H1 (cell line): ENCODE data around the gene GNB3. TPM values are rescaled to one million over a fixed set of nuclear protein-coding genes. Genes with fewer than 3 reads are reported as not detected.

Experiments
- CTCF ChIA-PET: fragments of 300-600 bp; sonication (Branson Sonifier 250); formaldehyde crosslinking; loops from one replicate; lab custom pipeline; 2021; ENCODE audit not compliant: partially characterized antibody; lab: Charles Lee
- POLR2A ChIA-PET: fragments of 300-600 bp; sonication (Branson Sonifier 250); formaldehyde crosslinking; loops from one replicate; lab custom pipeline; 2021; ENCODE audit warnings: inconsistent platforms; ENCODE audit not compliant: partially characterized antibody; lab: Charles Lee
- DNase-seq, 2 experiments: peaks; one replicate each; pipeline versions ENCODE4 v3.0.0 to v3.0.0-alpha.2; 2010 to 2022; ENCODE audit warnings: low spot score in 2 of 2, low read depth in 1 of 2, mixed read lengths in 1 of 2
- FAIRE-seq: peaks from 2 replicates; lab custom pipeline; 2011; peaks lifted over from hg19 to GRCh38; lab: Jason Lieb, UNC
- H2AFZ ChIP-seq: 2 replicates; pipeline ENCODE4 v1.8.1; 2012; ENCODE audit warnings: low read length, inconsistent platforms
- H2AK5ac ChIP-seq: 2 replicates; pipeline ENCODE4 v1.6.1; 2013; ENCODE audit warnings: low read depth, low read length
- H2BK120ac ChIP-seq: replicated peaks from 2 replicates; pipeline ENCODE3; 2013; ENCODE audit warnings: low read depth, low read length, inconsistent platforms
- H2BK12ac ChIP-seq: 2 replicates; pipeline ENCODE4 v1.6.1; 2013; ENCODE audit warnings: low read depth, low read length
- H2BK15ac ChIP-seq: 2 replicates; pipeline ENCODE4 v1.6.1; 2013; ENCODE audit warnings: low read length
- H2BK20ac ChIP-seq: 2 replicates; pipeline ENCODE4 v1.6.1; 2013; ENCODE audit warnings: low read length
- H2BK5ac ChIP-seq: 2 replicates; pipeline ENCODE4 v1.6.1; 2013; ENCODE audit warnings: low read depth, low read length
- H3K14ac ChIP-seq: 2 replicates; pipeline ENCODE4 v1.6.1; 2013; ENCODE audit warnings: inconsistent platforms; ENCODE audit not compliant: insufficient read length
- H3K18ac ChIP-seq: 2 replicates; pipeline ENCODE4 v1.6.1; 2013; ENCODE audit warnings: low read length; ENCODE audit errors: extremely low read depth
- H3K23ac ChIP-seq: 2 replicates; pipeline ENCODE4 v1.6.1; 2013; ENCODE audit warnings: inconsistent platforms; ENCODE audit not compliant: insufficient read length
- H3K23me2 ChIP-seq: 2 replicates; pipeline ENCODE4 v1.6.1; 2013; ENCODE audit warnings: low read depth, low read length
- H3K27ac ChIP-seq: 2 replicates; pipeline ENCODE4 v1.6.1; 2011; ENCODE audit warnings: low read depth, low read length, inconsistent platforms
- H3K27me3 ChIP-seq, 4 experiments: replicated peaks in 1 of 4; 1 replicate in 1 of 4; 2 replicates in 3 of 4; pipeline versions ENCODE4 v1.6.1 to v1.8.1; 2011 to 2013; ENCODE audit warnings: low read length in 3 of 4, mild to moderate bottlenecking in 3 of 4, inconsistent platforms in 2 of 4, mixed read lengths in 2 of 4, moderate library complexity in 1 of 4; ENCODE audit not compliant: control insufficient read depth in 3 of 4, insufficient read depth in 3 of 4; ENCODE audit errors: extremely low read depth in 1 of 4
- H3K36me3 ChIP-seq, 4 experiments: 2 replicates each; pipeline versions ENCODE4 v1.6.1 to v1.8.1; 2011 to 2013; ENCODE audit warnings: mild to moderate bottlenecking in 4 of 4, low read length in 3 of 4, moderate library complexity in 2 of 4, control low read depth in 1 of 4, inconsistent platforms in 1 of 4; ENCODE audit not compliant: insufficient read depth in 4 of 4, control insufficient read depth in 2 of 4
- H3K4ac ChIP-seq: replicated peaks from 2 replicates; pipeline ENCODE3; 2013; ENCODE audit warnings: low read length, low read depth, mixed read lengths, inconsistent platforms; ENCODE audit not compliant: insufficient read length
- H3K4me1 ChIP-seq, 4 experiments: replicated peaks in 1 of 4; 1 replicate in 1 of 4; 2 replicates in 3 of 4; pipeline versions ENCODE4 v1.6.1 to v1.8.1; 2011 to 2013; ENCODE audit warnings: low read length in 3 of 4, inconsistent platforms in 2 of 4, mixed read lengths in 1 of 4; ENCODE audit not compliant: insufficient read depth in 4 of 4, control insufficient read depth in 3 of 4
- H3K4me2 ChIP-seq, 2 experiments: 2 replicates each; pipeline versions ENCODE4 v1.6.1 to v1.8.1; 2011 to 2013; ENCODE audit warnings: low read depth in 2 of 2, low read length in 2 of 2, control low read depth in 1 of 2, inconsistent platforms in 1 of 2, mild to moderate bottlenecking in 1 of 2; ENCODE audit not compliant: insufficient read depth in 1 of 2
- H3K4me3 ChIP-seq, 4 experiments: fragments of 200-600, 300-600 bp in 1 of 4; sonication (generic), shearing (Covaris generic), sonication (Bioruptor Twin) in 1 of 4; 2 replicates each; pipeline versions ENCODE4 v1.5.1 to v1.8.1; 2011 to 2016; ENCODE audit warnings: low read length in 4 of 4, low read depth in 3 of 4, control low read depth in 2 of 4, inconsistent platforms in 2 of 4, mild to moderate bottlenecking in 2 of 4, mixed read lengths in 1 of 4, moderate library complexity in 1 of 4; ENCODE audit not compliant: insufficient read depth in 2 of 4; ENCODE audit errors: extremely low read depth in 1 of 4
- H3K56ac ChIP-seq: replicated peaks from 2 replicates; pipeline ENCODE3; 2013; ENCODE audit warnings: low read depth, mild to moderate bottlenecking, mixed read lengths, low read length, inconsistent platforms; ENCODE audit not compliant: insufficient read length
- H3K79me1 ChIP-seq: 2 replicates; pipeline ENCODE4 v1.6.1; 2013; ENCODE audit warnings: low read depth, low read length, control low read depth
- H3K79me2 ChIP-seq, 2 experiments: 2 replicates each; pipeline versions ENCODE4 v1.6.1 to v1.8.1; 2012 to 2013; ENCODE audit warnings: low read length in 2 of 2, mild to moderate bottlenecking in 2 of 2, inconsistent platforms in 1 of 2; ENCODE audit not compliant: insufficient read depth in 2 of 2, control insufficient read depth in 1 of 2
- H3K9ac ChIP-seq, 4 experiments: replicated peaks in 1 of 4; 1 replicate in 1 of 4; 2 replicates in 3 of 4; pipeline versions ENCODE4 v1.6.1 to v1.8.1; 2011 to 2013; ENCODE audit warnings: low read depth in 3 of 4, low read length in 3 of 4, control low read depth in 2 of 4, mild to moderate bottlenecking in 2 of 4, moderate library complexity in 2 of 4, inconsistent platforms in 1 of 4; ENCODE audit errors: extremely low read depth in 1 of 4
- H3K9me3 ChIP-seq, 2 experiments: 2 replicates each; pipeline versions ENCODE4 v1.6.1 to v1.8.1; 2012 to 2013; ENCODE audit warnings: mild to moderate bottlenecking in 2 of 2, moderate library complexity in 2 of 2, control low read depth in 1 of 2, inconsistent platforms in 1 of 2, low read depth in 1 of 2, low read length in 1 of 2, mixed read lengths in 1 of 2; ENCODE audit not compliant: insufficient read depth in 2 of 2
- H4K20me1 ChIP-seq, 2 experiments: replicated peaks in 1 of 2; 2 replicates each; pipeline versions ENCODE3 to v1.8.1; 2011 to 2013; ENCODE audit warnings: inconsistent platforms in 2 of 2, low read length in 2 of 2, mild to moderate bottlenecking in 1 of 2; ENCODE audit not compliant: insufficient read depth in 2 of 2, control insufficient read depth in 1 of 2
- H4K5ac ChIP-seq: 2 replicates; pipeline ENCODE4 v1.6.1; 2013; ENCODE audit warnings: low read length, low read depth, mixed read lengths, inconsistent platforms; ENCODE audit not compliant: insufficient read length
- H4K8ac ChIP-seq: 2 replicates; pipeline ENCODE4 v1.8.0; 2013; ENCODE audit warnings: mild to moderate bottlenecking, moderate library complexity, low read length, inconsistent platforms; ENCODE audit not compliant: insufficient read depth; ENCODE audit errors: extremely low read depth
- H4K91ac ChIP-seq: replicated peaks from 2 replicates; pipeline ENCODE3; 2013; ENCODE audit warnings: low read length, mixed read lengths, inconsistent platforms; ENCODE audit not compliant: insufficient read length
- BCL11A ChIP-seq, 2 experiments: IDR thresholded peaks; one replicate each; pipeline ENCODE4 v1.6.1; 2011; ENCODE audit warnings: low read depth in 2 of 2, low read length in 2 of 2, mild to moderate bottlenecking in 2 of 2
- CTBP2 ChIP-seq: IDR thresholded peaks from 2 replicates; pipeline ENCODE4 v1.7.0; 2011; ENCODE audit warnings: borderline replicate concordance, mild to moderate bottlenecking, moderate library complexity, mixed read lengths, low read length; ENCODE audit not compliant: insufficient read depth, insufficient read length
- GABPA ChIP-seq: IDR thresholded peaks from 2 replicates; pipeline ENCODE4 v1.6.1; 2011; ENCODE audit warnings: mild to moderate bottlenecking, low read length, moderate library complexity, borderline replicate concordance; ENCODE audit not compliant: insufficient read depth
- SAP30 ChIP-seq: fragments of 300-600 bp; sonication (generic); IDR thresholded peaks from 2 replicates; pipeline ENCODE4 v1.7.1; 2012; ENCODE audit warnings: low read length, moderate library complexity, mild to moderate bottlenecking, inconsistent platforms; ENCODE audit not compliant: insufficient read depth, insufficient replicate concordance
- TAF1 ChIP-seq: IDR thresholded peaks from 2 replicates; pipeline ENCODE4 v1.6.1; 2011; ENCODE audit warnings: mild to moderate bottlenecking, low read depth, low read length
- TEAD4 ChIP-seq: IDR thresholded peaks from 2 replicates; pipeline ENCODE4 v1.6.1; 2012; ENCODE audit warnings: low read depth, low read length, inconsistent platforms, mixed read lengths
- WGBS, 2 experiments: shearing (Covaris generic) in 1 of 2; methylation state at CpG; one replicate each; pipeline versions ENCODE4 v1.1.6 to v1.1.7; 2013 to 2015; ENCODE audit warnings: low lambda C conversion rate in 2 of 2, mixed read lengths in 2 of 2, inconsistent platforms in 1 of 2, low coverage in 1 of 2, missing lambda C conversion rate in 1 of 2; ENCODE audit not compliant: insufficient replicate concordance in 2 of 2, insufficient coverage in 1 of 2, insufficient read length in 1 of 2; ENCODE audit errors: extremely low coverage in 1 of 2, missing lambda C conversion rate in 1 of 2; 5-methylcytosine and 5-hydroxymethylcytosine counted together
- polyA plus RNA-seq, 7 experiments: library from polyadenylated mRNA; depleted of rRNA in 3 of 7; stranded (reverse) in 5 of 7; unstranded in 2 of 7; fragments of >200 nt in 5 of 7; fragments of 200-250 nt in 2 of 7; gene quantifications; 1 replicate in 5 of 7; 2 replicates in 1 of 7; 4 replicates in 1 of 7; pipeline versions ENCODE4 v1.2.1 to v1.2.3, GENCODE V29; 2011 to 2013; ENCODE audit warnings: missing spikeins in 2 of 7, mixed read lengths in 2 of 7
- total RNA-seq: library from RNA; stranded (reverse); fragmentation: NEBNext Ultra II Directional; extraction: Animal tissue kit (Norgen Biotek cat#: 25700); gene quantifications from 2 replicates; pipeline ENCODE4 v1.2.1, GENCODE V29; 2021
- TF ChIP-seq, protein P1 (sequence below), 3 experiments: IDR thresholded peaks; 1 replicate in 2 of 3; 2 replicates in 1 of 3; pipeline versions ENCODE4 v1.5.1 to v1.6.1; 2011; ENCODE audit warnings: low read length in 3 of 3, mild to moderate bottlenecking in 3 of 3, inconsistent platforms in 2 of 3, low read depth in 1 of 3, moderate library complexity in 1 of 3; ENCODE audit not compliant: insufficient read depth in 1 of 3; ENCODE audit errors: control extremely low read depth in 1 of 3

GNB3 gene
- total and polyA plus RNA-seq, 2 of the 8 experiments (the other 6 are each of a cell fraction or from before 2014, with no cell fraction given) = 9.9 TPM

DNA sequence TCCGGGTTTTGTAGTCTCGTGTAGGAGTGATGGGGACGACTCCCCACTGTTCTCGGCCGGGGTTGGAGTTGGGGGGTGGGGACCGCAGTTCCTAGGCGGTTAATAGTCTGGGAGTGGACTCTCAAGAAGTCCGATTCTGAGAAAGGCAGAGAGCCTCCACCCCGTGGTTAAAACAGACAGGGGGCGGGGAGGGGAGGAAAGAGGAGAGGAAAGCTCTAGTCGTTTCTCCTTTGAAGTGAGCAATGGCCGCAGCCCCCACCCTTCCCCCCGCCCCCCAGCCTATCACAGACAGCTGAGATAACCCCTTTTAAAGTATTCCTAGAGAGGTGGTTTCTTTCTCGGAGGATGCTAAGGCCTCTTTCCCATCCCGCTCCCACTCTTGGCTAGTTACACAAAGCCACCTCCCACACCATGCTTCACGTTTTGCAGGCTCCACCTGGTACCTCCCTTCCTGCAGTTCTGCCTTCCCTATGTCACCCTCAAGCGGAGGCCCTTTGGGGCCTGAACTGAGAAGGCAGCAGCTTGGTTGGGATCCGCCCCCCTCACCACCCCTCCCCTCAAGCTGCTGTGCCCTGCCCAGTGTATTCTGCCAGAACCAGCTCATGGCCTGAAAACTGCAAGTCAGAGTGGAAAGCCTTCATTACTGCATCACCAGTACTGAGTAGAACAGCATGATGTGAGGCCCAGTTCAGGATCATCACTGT, 12.1 kb downstream of the GNB3 start:
- peaks cover 0 to 29% of the 10 kb centered on the region in 2 experiments; a peak in 2 of 4 replicates for H3K79me2 ChIP-seq
- no peak overlapping the region for H3K18ac ChIP-seq
- H2BK120ac ChIP-seq = no peak overlapping the region
- no peak for FAIRE-seq
- 3% methylated on average over 15 of the region's 18 CpGs; no CpG with 5 or more reads in 1 of the 2 experiments for WGBS, 2 experiments
- H3K56ac ChIP-seq = no peak overlapping the region
- no peak overlapping the region for H2BK20ac ChIP-seq
- ChIA-PET CTCF (interaction anchor here (0.7 to 19.8 kb wide), 16 partner anchors 10 to 299 kb away, joined by 3 to 292 read pairs (median 4); partner anchors contain the start of genes COPS7A, GNB3, MLF2 and P3H3), POLR2A (interaction anchor here (0.8 to 25.7 kb wide), 25 partner anchors 15 to 320 kb away, joined by 3 to 588 read pairs (median 6); partner anchors contain the start of genes C12orf57, COPS7A, EMG1 and GAPDH)
- H3K23ac ChIP-seq = no peak overlapping the region
- H4K8ac ChIP-seq = no peak overlapping the region; the same call in 1 of the 2 replicates
- 0 out of 2 replicates have a peak overlapping the region, but pooled peaks have one; percentile 20 for H2AK5ac ChIP-seq
- no peaks in the 10 kb centered on the region for H3K27me3 ChIP-seq
- no peak overlapping the region for H2BK12ac ChIP-seq
- no peak overlapping the region for H3K4ac ChIP-seq
- H3K27ac ChIP-seq = peak overlapping the region; percentile 58; the same call in 1 of the 2 replicates
- H2BK15ac ChIP-seq = no peak overlapping the region
- no peaks in the 10 kb centered on the region for H3K9me3 ChIP-seq
- peak overlapping the region in 3 of 4 experiments; percentile 52 to 61 (median 56); a peak in 4 of 7 replicates for H3K9ac ChIP-seq
- H3K4me1 ChIP-seq = peaks cover 0 to 14% (median 3%) of the 10 kb centered on the region in 4 experiments; a peak in 5 of 7 replicates
- H3K4me2 ChIP-seq = peak overlapping the region; percentile 90 to 96
- peaks cover 0 to 3% of the 10 kb centered on the region in 2 experiments for H4K20me1 ChIP-seq
- no peak overlapping the region for H4K91ac ChIP-seq
- no peaks in the 10 kb centered on the region; the same call in 1 of the 2 replicates for H3K79me1 ChIP-seq
- 0 out of 2 replicates have a peak overlapping the region, but pooled peaks have one; percentile 54 for H2BK5ac ChIP-seq
- peaks cover 10 to 32% (median 28%) of the 10 kb centered on the region in 4 experiments; a peak in 7 of 8 replicates for H3K36me3 ChIP-seq
- no peak overlapping the region for H2AFZ ChIP-seq
- peak in 1 of 2 experiments; percentile 66 for DNase-seq
- H3K23me2 ChIP-seq = peaks cover 11% of the 10 kb centered on the region
- peak overlapping the region; percentile 21 for H4K5ac ChIP-seq
- peak overlapping the region; percentile 59 to 94 (median 86) for H3K4me3 ChIP-seq
- H3K14ac ChIP-seq = no peak overlapping the region
- no peak for TF ChIP-seq CTBP2
- 0 out of 2 replicates have a peak, but pooled peaks have one; percentile 18 for TF ChIP-seq TAF1
- no peak for TF ChIP-seq GABPA
- no peak for TF ChIP-seq TEAD4
- TF ChIP-seq BCL11A (IDR thresholded peaks at IDR 0.05; ENCODE audit: low read depth in 2 of 2, low read length in 2 of 2) = no peak
- TF ChIP-seq, protein P1, sequence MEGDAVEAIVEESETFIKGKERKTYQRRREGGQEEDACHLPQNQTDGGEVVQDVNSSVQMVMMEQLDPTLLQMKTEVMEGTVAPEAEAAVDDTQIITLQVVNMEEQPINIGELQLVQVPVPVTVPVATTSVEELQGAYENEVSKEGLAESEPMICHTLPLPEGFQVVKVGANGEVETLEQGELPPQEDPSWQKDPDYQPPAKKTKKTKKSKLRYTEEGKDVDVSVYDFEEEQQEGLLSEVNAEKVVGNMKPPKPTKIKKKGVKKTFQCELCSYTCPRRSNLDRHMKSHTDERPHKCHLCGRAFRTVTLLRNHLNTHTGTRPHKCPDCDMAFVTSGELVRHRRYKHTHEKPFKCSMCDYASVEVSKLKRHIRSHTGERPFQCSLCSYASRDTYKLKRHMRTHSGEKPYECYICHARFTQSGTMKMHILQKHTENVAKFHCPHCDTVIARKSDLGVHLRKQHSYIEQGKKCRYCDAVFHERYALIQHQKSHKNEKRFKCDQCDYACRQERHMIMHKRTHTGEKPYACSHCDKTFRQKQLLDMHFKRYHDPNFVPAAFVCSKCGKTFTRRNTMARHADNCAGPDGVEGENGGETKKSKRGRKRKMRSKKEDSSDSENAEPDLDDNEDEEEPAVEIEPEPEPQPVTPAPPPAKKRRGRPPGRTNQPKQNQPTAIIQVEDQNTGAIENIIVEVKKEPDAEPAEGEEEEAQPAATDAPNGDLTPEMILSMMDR (IDR thresholded peaks at IDR 0.05; ENCODE audit: control extremely low read depth in 1 of 3, insufficient read depth in 1 of 3, low read depth in 1 of 3, low read length in 3 of 3) = 0 out of 4 replicates have a peak, but pooled peaks of 1 of the 3 experiments have one; percentile 4
- TF ChIP-seq SAP30 = peak; percentile 30
